Upper lobe of left lung (tissue), 6 donors: Measurements from ENCODE around the gene FAT2. TPM values are rescaled to one million over a fixed set of nuclear protein-coding genes. Genes with fewer than 3 reads are reported as not detected.
A peak's percentile ranks its signal among the peaks of the same experiment; 100 is the strongest.

ENCODE experiments used
- ATAC-seq, 2 donors: fragments of 200-7000 bp; cut with Tn5 transposase; one replicate each; pipeline ENCODE4 v1.9.1; 2022; ENCODE audit warnings: mild to moderate bottlenecking in 2 of 2, moderate library complexity in 2 of 2; ENCODE audit not compliant: low FRiP score in 2 of 2
- DNase-seq, 2 donors: peaks; one replicate each; pipeline ENCODE4 v3.0.0-alpha.2; 2019 to 2020
- H3K27ac ChIP-seq, 4 donors: fragments of 200-600 bp; sonication (generic); one replicate each; pipeline ENCODE4 v1.5.1; 2016 to 2019
- H3K27me3 ChIP-seq, 4 donors: fragments of 200-600 bp; sonication (generic); one replicate each; pipeline ENCODE4 v1.5.1; 2017 to 2019
- H3K36me3 ChIP-seq, 4 donors: fragments of 200-600 bp; sonication (generic); one replicate each; pipeline ENCODE4 v1.5.1; 2016 to 2019
- H3K4me1 ChIP-seq, 4 donors: fragments of 200-600 bp; sonication (generic); one replicate each; pipeline ENCODE4 v1.5.1; 2018 to 2019
- H3K4me3 ChIP-seq, 4 donors: fragments of 200-600 bp; sonication (generic); one replicate each; pipeline ENCODE4 v1.5.1; 2017 to 2019; ENCODE audit warnings: mild to moderate bottlenecking in 2 of 4, moderate library complexity in 1 of 4
- H3K9me3 ChIP-seq, 4 donors: fragments of 200-600 bp; sonication (generic); one replicate each; pipeline ENCODE4 v1.5.1; 2018 to 2019
- CTCF ChIP-seq, 6 experiments: fragments of 450-650 bp in 4 of 6; fragments of 200-600 bp in 2 of 6; sonication (generic) in 2 of 6; IDR thresholded peaks; one replicate each; pipeline ENCODE4 v1.5.1; 2016 to 2019; ENCODE audit warnings: antibody characterized with exemption in 6 of 6
- EP300 ChIP-seq, 4 donors: sonication (generic); formaldehyde crosslinking; IDR thresholded peaks; one replicate each; pipeline ENCODE4 v1.5.1; 2017; ENCODE audit warnings: antibody characterized with exemption in 4 of 4, control low read depth in 2 of 4
- POLR2A ChIP-seq, 4 donors: fragments of 450-650 bp; IDR thresholded peaks; one replicate each; pipeline ENCODE4 v1.5.1; 2016 to 2017; ENCODE audit warnings: antibody characterized with exemption in 4 of 4, mild to moderate bottlenecking in 2 of 4
- POLR2AphosphoS5 ChIP-seq, 2 donors: sonication (generic); formaldehyde crosslinking; IDR thresholded peaks; one replicate each; pipeline ENCODE4 v1.5.1; 2017; ENCODE audit warnings: antibody characterized with exemption in 2 of 2
- WGBS, 2 donors: methylation state at CpG; one replicate each; pipeline ENCODE4 v1.1.5; 2017 to 2018; 5-methylcytosine and 5-hydroxymethylcytosine counted together
- total RNA-seq, 6 donors: library from RNA; depleted of rRNA in 4 of 6; stranded (reverse); fragments of >200 nt in 4 of 6; gene quantifications; one replicate each; pipeline versions ENCODE4 v1.1.0 to v1.2.1, GENCODE V29; 2016 to 2021
- donor health status: DM: no; HTN: no; CAD: no; lungs with moderate emphysema.
- donor health status: DM: no; HTN: yes; CAD: no; lungs with severe emphysema.

FAT2 gene
- total RNA-seq, 6 donors from 2014 or later: under 0.01 to 2.3 (median 0.06) TPM; not detected in 1

GRCh38 chr5:151612689-151613427 lies 21.7 kb upstream of the FAT2 start:
- Histone ChIP-seq H3K36me3 (no peaks in the 10 kb centered on the region), H3K4me1 (no peaks in the 10 kb centered on the region), H3K9me3 (no peaks in the 10 kb centered on the region), H3K27ac (no peak overlapping the region), H3K27me3 (no peaks in the 10 kb centered on the region), H3K4me3 (no peak overlapping the region)
- TF ChIP-seq POLR2A (IDR thresholded peaks at IDR 0.05) (no peak), EP300 (IDR thresholded peaks at IDR 0.05) (no peak), CTCF (IDR thresholded peaks at IDR 0.05) (no peak), POLR2AphosphoS5 (IDR thresholded peaks at IDR 0.05) (no peak)
- ATAC-seq (no peak), DNase-seq (no peak)
- 31 to 32% methylated on average over 8 of the region's 8 CpGs for WGBS, 2 donors

GRCh38 chr5:151611127-151611775 lies 20.1 kb upstream of the FAT2 start:
- no peak for ATAC-seq
- DNase-seq: peak in 1 of 2 donors; percentile 16
- Histone ChIP-seq H3K27me3 (no peaks in the 10 kb centered on the region), H3K9me3 (no peaks in the 10 kb centered on the region), H3K4me3 (no peak overlapping the region), H3K36me3 (no peaks in the 10 kb centered on the region), H3K27ac (no peak overlapping the region), H3K4me1 (no peaks in the 10 kb centered on the region)
- WGBS, 2 donors: 90 to 92% methylated on average over 4 to 8 of the region's 8 CpGs
- no peak for TF ChIP-seq CTCF (IDR thresholded peaks at IDR 0.05)
- TF ChIP-seq POLR2AphosphoS5 (IDR thresholded peaks at IDR 0.05): no peak
- no peak for TF ChIP-seq POLR2A (IDR thresholded peaks at IDR 0.05)
- no peak for TF ChIP-seq EP300 (IDR thresholded peaks at IDR 0.05)

GRCh38 chr5:151608522-151608921 lies 17.4 kb upstream of the FAT2 start:
- no peak overlapping the region for H3K4me3 ChIP-seq
- H3K4me1 ChIP-seq: no peaks in the 10 kb centered on the region
- H3K27me3 ChIP-seq: no peaks in the 10 kb centered on the region
- H3K36me3 ChIP-seq: no peaks in the 10 kb centered on the region
- DNase-seq (no peak), ATAC-seq (no peak)
- TF ChIP-seq EP300 (IDR thresholded peaks at IDR 0.05) (no peak), POLR2AphosphoS5 (IDR thresholded peaks at IDR 0.05) (no peak), CTCF (IDR thresholded peaks at IDR 0.05) (no peak)
- no peaks in the 10 kb centered on the region for H3K9me3 ChIP-seq
- no peak overlapping the region for H3K27ac ChIP-seq

GRCh38 chr5:151607304-151607703 lies 16.2 kb upstream of the FAT2 start:
- Histone ChIP-seq H3K27ac (no peak overlapping the region), H3K27me3 (no peaks in the 10 kb centered on the region), H3K36me3 (no peaks in the 10 kb centered on the region), H3K4me1 (no peaks in the 10 kb centered on the region), H3K4me3 (no peak overlapping the region), H3K9me3 (no peaks in the 10 kb centered on the region)
- ATAC-seq (no peak), DNase-seq (no peak)
- 83 to 93% methylated on average over 3 of the region's 3 CpGs for WGBS, 2 donors
- TF ChIP-seq POLR2A (IDR thresholded peaks at IDR 0.05): no peak
- TF ChIP-seq EP300 (IDR thresholded peaks at IDR 0.05): no peak
- no peak for TF ChIP-seq POLR2AphosphoS5 (IDR thresholded peaks at IDR 0.05)
- TF ChIP-seq CTCF (IDR thresholded peaks at IDR 0.05): no peak

- no peak for ATAC-seq
- 70 to 75% methylated on average over 3 of the region's 3 CpGs for WGBS, 2 donors
- no peaks in the 10 kb centered on the region for H3K27me3 ChIP-seq
- no peak for TF ChIP-seq POLR2A (IDR thresholded peaks at IDR 0.05)
- no peak for TF ChIP-seq CTCF (IDR thresholded peaks at IDR 0.05)
- TF ChIP-seq EP300 (IDR thresholded peaks at IDR 0.05): no peak
- no peak for TF ChIP-seq POLR2AphosphoS5 (IDR thresholded peaks at IDR 0.05)
- no peak overlapping the region for H3K27ac ChIP-seq
- no peak for DNase-seq
- H3K4me3 ChIP-seq: no peak overlapping the region
- no peaks in the 10 kb centered on the region for H3K36me3 ChIP-seq
- no peaks in the 10 kb centered on the region for H3K4me1 ChIP-seq
- no peaks in the 10 kb centered on the region for H3K9me3 ChIP-seq
Measured at GRCh38 chr5:151605559-151605958, 14.4 kb upstream of the FAT2 start.
